Stomach (tissue), 9 donors: ENCODE measurements around the gene SLC22A12. TPM values are rescaled to one million over a fixed set of nuclear protein-coding genes. Genes with fewer than 3 reads are reported as not detected.

Experiments used
- DNase-seq, 2 donors: peaks; one replicate each; pipeline versions ENCODE4 v3.0.0 to v3.0.0-alpha.2; 2013 to 2019
- H3K27ac ChIP-seq, 5 donors: fragments of 200-600 bp in 4 of 5; sonication (generic) in 4 of 5; one replicate each; pipeline ENCODE4 v1.5.1; 2013 to 2019; ENCODE audit warnings: mild to moderate bottlenecking in 1 of 5, moderate library complexity in 1 of 5
- H3K27me3 ChIP-seq, 3 donors: fragments of 200-600 bp; sonication (generic); one replicate each; pipeline ENCODE4 v1.5.1; 2017 to 2019; ENCODE audit warnings: mixed run types in 1 of 3
- H3K36me3 ChIP-seq, 4 donors: fragments of 200-600 bp; sonication (generic); 1 replicate in 3 of 4; 2 replicates in 1 of 4; pipeline ENCODE4 v1.5.1; 2016 to 2019
- H3K4me1 ChIP-seq, 4 donors: fragments of 200-600 bp; sonication (generic); one replicate each; pipeline ENCODE4 v1.5.1; 2016 to 2019
- H3K4me3 ChIP-seq, 4 donors: fragments of 200-600 bp; sonication (generic) in 3 of 4; one replicate each; pipeline ENCODE4 v1.5.1; 2016 to 2019; ENCODE audit warnings: mild to moderate bottlenecking in 1 of 4
- H3K9me3 ChIP-seq, 4 donors: fragments of 200-600 bp; sonication (generic); one replicate each; pipeline ENCODE4 v1.5.1; 2016 to 2019
- EP300 ChIP-seq: sonication (generic); formaldehyde crosslinking; IDR thresholded peaks from one replicate; pipeline ENCODE4 v1.6.1; 2017; ENCODE audit warnings: antibody characterized with exemption
- POLR2A ChIP-seq, 4 donors: fragments of 450-650 bp; IDR thresholded peaks; one replicate each; pipeline ENCODE4 v1.6.1; 2016; ENCODE audit warnings: antibody characterized with exemption in 4 of 4, control low read depth in 2 of 4, mild to moderate bottlenecking in 1 of 4, moderate library complexity in 1 of 4
- POLR2AphosphoS5 ChIP-seq, 3 donors: sonication (generic); formaldehyde crosslinking; IDR thresholded peaks; one replicate each; pipeline ENCODE4 v1.6.1; 2016; ENCODE audit warnings: antibody characterized with exemption in 3 of 3
- WGBS, 5 donors: extraction: QIAGEN DNeasy Blood & Tissue Kit in 3 of 5; methylation state at CpG; one replicate each; pipeline versions ENCODE4 v1.1.5 to v1.1.7; 2013 to 2018; 5-methylcytosine and 5-hydroxymethylcytosine counted together
- intact Hi-C: fragments of 100-400 bp; cut with DNase I; formaldehyde crosslinking; loops from one replicate; pipeline ENCODE4 v1.15.1; 2023; ENCODE audit warnings: low total_unique reads
- polyA plus RNA-seq, 3 donors: library from polyadenylated mRNA; stranded (reverse); fragments of 200-250 nt; gene quantifications; one replicate each; pipeline ENCODE4 v1.2.3, GENCODE V29; 2013
- total RNA-seq, 5 donors: library from RNA; depleted of rRNA; stranded (reverse); fragments of >200 nt; gene quantifications; one replicate each; pipeline versions ENCODE4 v1.1.0 to v1.2.3, GENCODE V29; 2014 to 2016
- TF ChIP-seq, protein P1 (sequence below), 7 experiments: fragments of 450-650 bp in 4 of 7; fragments of 200-600 bp in 3 of 7; sonication (generic) in 3 of 7; IDR thresholded peaks; one replicate each; pipeline ENCODE4 v1.5.1; 2016 to 2019; ENCODE audit warnings: antibody characterized with exemption in 7 of 7, control low read depth in 2 of 7, mild to moderate bottlenecking in 1 of 7
- donor health status: healthy with polysubstance abuse.
- donor health status: Bipolar disorder and iron deficiency.
- donor health status: healthy.

SLC22A12 gene
- total and polyA plus RNA-seq, 8 donors, result not detected

DNA sequence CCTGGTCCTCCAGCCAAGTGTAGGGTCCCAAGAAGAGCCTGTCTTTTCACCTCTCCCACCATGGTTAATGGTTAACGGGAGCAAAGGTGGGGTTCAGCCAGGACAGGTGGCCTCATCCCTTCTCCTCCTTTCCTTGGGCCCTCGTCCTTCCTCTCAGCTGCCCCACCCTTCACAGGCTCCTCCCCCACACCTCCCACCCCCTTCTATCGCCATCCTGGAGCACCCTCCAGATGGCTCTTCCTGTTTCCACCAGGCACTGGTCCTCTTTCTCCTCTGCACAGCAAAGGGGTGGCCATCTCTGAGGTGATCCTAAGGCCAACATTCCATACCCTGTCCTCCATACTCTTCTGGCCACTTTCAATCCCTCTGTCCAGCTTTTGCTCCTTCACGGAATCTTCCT, 48.9 kb downstream of the SLC22A12 start:
- intact Hi-C loops, result no loop called here
- no peak overlapping the region for H3K4me3 ChIP-seq
- peaks cover 18 to 100% (median 74%) of the 10 kb centered on the region in 3 donors for H3K27me3 ChIP-seq
- H3K27ac ChIP-seq, result no peak overlapping the region
- TF ChIP-seq POLR2A (IDR thresholded peaks at IDR 0.05), result no peak
- no peak for TF ChIP-seq EP300
- TF ChIP-seq, protein P1, sequence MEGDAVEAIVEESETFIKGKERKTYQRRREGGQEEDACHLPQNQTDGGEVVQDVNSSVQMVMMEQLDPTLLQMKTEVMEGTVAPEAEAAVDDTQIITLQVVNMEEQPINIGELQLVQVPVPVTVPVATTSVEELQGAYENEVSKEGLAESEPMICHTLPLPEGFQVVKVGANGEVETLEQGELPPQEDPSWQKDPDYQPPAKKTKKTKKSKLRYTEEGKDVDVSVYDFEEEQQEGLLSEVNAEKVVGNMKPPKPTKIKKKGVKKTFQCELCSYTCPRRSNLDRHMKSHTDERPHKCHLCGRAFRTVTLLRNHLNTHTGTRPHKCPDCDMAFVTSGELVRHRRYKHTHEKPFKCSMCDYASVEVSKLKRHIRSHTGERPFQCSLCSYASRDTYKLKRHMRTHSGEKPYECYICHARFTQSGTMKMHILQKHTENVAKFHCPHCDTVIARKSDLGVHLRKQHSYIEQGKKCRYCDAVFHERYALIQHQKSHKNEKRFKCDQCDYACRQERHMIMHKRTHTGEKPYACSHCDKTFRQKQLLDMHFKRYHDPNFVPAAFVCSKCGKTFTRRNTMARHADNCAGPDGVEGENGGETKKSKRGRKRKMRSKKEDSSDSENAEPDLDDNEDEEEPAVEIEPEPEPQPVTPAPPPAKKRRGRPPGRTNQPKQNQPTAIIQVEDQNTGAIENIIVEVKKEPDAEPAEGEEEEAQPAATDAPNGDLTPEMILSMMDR (IDR thresholded peaks at IDR 0.05), result no peak
- no peak for TF ChIP-seq POLR2AphosphoS5 (IDR thresholded peaks at IDR 0.05)
- H3K9me3 ChIP-seq, result no peaks in the 10 kb centered on the region
- WGBS, 5 donors, result 59 to 66% (median 65%) methylated on average over 4 of the region's 4 CpGs
- no peaks in the 10 kb centered on the region for H3K36me3 ChIP-seq
- peaks cover 12 to 40% (median 21%) of the 10 kb centered on the region in 4 donors for H3K4me1 ChIP-seq
- DNase-seq, result no peak

DNA sequence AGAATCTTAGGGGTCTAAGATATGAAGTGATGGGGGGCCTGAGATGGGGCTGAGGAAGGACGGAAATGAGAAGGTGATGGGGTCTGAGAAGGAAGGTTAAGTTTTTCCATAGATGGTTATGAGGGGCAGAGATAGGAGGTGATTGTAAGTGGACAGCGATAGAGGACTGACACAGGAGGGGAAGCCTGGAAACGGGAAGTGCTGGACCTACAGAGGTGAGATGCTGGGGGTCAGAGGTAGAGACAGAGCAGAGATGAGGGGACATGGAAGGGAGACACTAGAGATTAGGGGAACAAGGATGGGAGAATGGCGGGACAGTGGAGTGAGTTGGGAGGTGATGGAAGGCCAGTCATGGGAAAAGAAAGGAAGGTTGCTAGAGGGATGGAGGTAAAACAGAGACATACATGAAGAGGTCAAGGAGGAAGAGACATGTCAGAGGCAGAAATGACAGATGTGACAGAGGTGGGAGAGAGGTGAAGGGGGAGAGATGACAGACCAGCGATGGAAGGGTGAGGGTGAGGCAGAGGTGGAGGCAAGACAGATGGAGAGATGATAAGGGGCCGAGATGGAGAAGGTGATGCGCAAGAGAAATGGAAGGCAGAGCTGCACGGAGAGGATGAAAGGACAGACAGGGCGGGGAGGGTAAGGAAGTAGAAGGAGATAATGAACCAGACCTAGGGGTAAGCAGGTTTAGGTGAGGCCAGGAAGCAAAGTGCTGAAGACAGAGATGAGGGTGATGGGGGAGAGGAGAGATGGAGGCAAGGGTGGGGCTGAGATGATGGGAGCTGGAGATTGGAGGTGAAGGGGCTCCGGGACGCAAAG, 50.8 kb downstream of the SLC22A12 start:
- Histone ChIP-seq H3K4me1 (peaks cover 12 to 40% (median 21%) of the 10 kb centered on the region in 4 donors), H3K27me3 (peaks cover 18 to 100% (median 79%) of the 10 kb centered on the region in 3 donors), H3K4me3 (peak overlapping the region; percentile 29 to 43 (median 40)), H3K9me3 (no peaks in the 10 kb centered on the region), H3K27ac (no peak overlapping the region), H3K36me3 (no peaks in the 10 kb centered on the region)
- TF ChIP-seq, protein P1 (IDR thresholded peaks at IDR 0.05), result no peak
- TF ChIP-seq EP300, result no peak
- TF ChIP-seq POLR2A (IDR thresholded peaks at IDR 0.05), result no peak
- no peak for TF ChIP-seq POLR2AphosphoS5 (IDR thresholded peaks at IDR 0.05)
- intact Hi-C loops, result no loop called here
- DNase-seq, result no peak
- 41 to 47% (median 43%) methylated on average over 11 of the region's 11 CpGs for WGBS, 5 donors

DNA sequence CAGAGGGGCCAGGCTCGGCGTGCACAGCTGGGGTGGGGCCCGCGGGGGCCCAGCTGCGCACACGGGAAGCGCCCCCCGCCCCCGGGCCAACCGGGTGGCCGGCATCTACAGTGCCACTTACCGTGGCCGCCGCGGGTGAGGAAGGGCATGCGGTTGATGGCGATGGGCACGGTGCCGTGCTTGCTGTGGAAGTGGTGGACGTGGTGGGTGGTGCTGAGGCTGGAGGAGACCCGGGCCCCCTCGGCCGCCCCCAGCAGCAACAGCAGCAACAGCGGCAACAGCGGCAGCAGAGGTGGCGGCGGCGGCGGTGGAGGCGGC, 51.4 kb downstream of the SLC22A12 start:
- H3K9me3 ChIP-seq, result no peaks in the 10 kb centered on the region
- no peaks in the 10 kb centered on the region for H3K36me3 ChIP-seq
- H3K4me1 ChIP-seq, result peaks cover 12 to 40% (median 21%) of the 10 kb centered on the region in 4 donors
- intact Hi-C loops, result no loop called here
- TF ChIP-seq, protein P1 (IDR thresholded peaks at IDR 0.05), result no peak
- no peak for TF ChIP-seq POLR2AphosphoS5 (IDR thresholded peaks at IDR 0.05)
- 3 to 7% (median 4%) methylated on average over 16 to 30 of the region's 30 CpGs for WGBS, 5 donors
- peak overlapping the region; percentile 29 to 43 (median 40) for H3K4me3 ChIP-seq
- H3K27me3 ChIP-seq, result peaks cover 15 to 95% (median 73%) of the 10 kb centered on the region in 3 donors
- no peak for DNase-seq
- H3K27ac ChIP-seq, result no peak overlapping the region

DNA sequence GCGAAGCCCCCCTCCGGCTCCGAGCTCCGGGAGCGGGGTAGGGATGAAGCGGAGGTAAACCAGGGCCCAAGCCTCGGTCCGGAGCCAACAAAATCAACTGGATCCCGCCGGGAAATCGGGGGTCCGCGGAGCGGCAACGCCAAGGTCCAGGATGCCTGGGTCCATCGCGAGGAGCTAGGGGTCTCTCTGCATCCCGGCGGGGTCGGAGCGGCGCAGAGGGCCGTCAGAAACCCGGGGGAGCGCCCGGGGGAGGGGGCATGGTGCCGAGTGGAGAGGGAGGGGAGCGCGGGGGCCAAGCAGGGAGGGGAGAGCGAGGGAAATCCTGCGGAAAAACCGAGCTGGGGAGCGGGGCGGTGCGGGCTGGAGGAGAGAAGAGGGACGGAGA, 51.8 kb downstream of the SLC22A12 start:
- Histone ChIP-seq H3K9me3 (no peaks in the 10 kb centered on the region), H3K36me3 (no peaks in the 10 kb centered on the region), H3K27me3 (peaks cover 14 to 95% (median 71%) of the 10 kb centered on the region in 3 donors), H3K4me1 (peaks cover 12 to 35% (median 19%) of the 10 kb centered on the region in 4 donors), H3K4me3 (peak overlapping the region; percentile 29 to 43 (median 40)), H3K27ac (peak overlapping the region in 1 of 5 donors; percentile 24)
- WGBS, 5 donors, result 1 to 6% (median 2%) methylated on average over 19 to 36 of the region's 36 CpGs
- TF ChIP-seq POLR2AphosphoS5 (IDR thresholded peaks at IDR 0.05) (no peak), EP300 (no peak)
- TF ChIP-seq, protein P1 (IDR thresholded peaks at IDR 0.05), result no peak
- intact Hi-C loops, result no loop called here
- DNase-seq, result no peak
